Measurements from ENCODE around the gene A3GALT2. TPM values are rescaled to one million over a fixed set of nuclear protein-coding genes. Genes with fewer than 3 reads are reported as not detected.

A3GALT2 gene
- polyA plus RNA-seq, 1 experiment: not detected

- ChIA-PET POLR2A (no interaction called here), CTCF (interaction anchor here (0.7 to 1.2 kb wide), 2 partner anchors 150 to 312 kb away, joined by 3 read pairs; no protein-coding TSS in a partner anchor)
- no peak overlapping the region for H3K4me3 ChIP-seq (ENCODE audit: low read depth, low read length)
- H3K27me3 ChIP-seq (ENCODE audit: control insufficient read depth, insufficient read depth, low read length): no peaks in the 10 kb centered on the region
- no peak for DNase-seq (ENCODE audit: low read depth)
- no peak for TF ChIP-seq CTCF (IDR thresholded peaks at IDR 0.05; ENCODE audit: insufficient read depth, low read depth, low read length)
- peaks cover 34% of the 10 kb centered on the region for H3K36me3 ChIP-seq (ENCODE audit: control insufficient read depth, insufficient read depth, low read length)
Measured at GRCh38 chr1:33321178-33321577, 280 bp upstream of the A3GALT2 start.

GRCh38 chr1:33319949-33320618 is 814 bp downstream of the A3GALT2 start:
- Histone ChIP-seq H3K36me3 (ENCODE audit: control insufficient read depth, insufficient read depth, low read length) (peaks cover 27% of the 10 kb centered on the region), H3K27me3 (ENCODE audit: control insufficient read depth, insufficient read depth, low read length) (no peaks in the 10 kb centered on the region), H3K4me3 (ENCODE audit: low read depth, low read length) (no peak overlapping the region)
- ChIA-PET POLR2A (no interaction called here), CTCF (interaction anchor here (0.9 to 1.5 kb wide), 6 partner anchors 19 to 136 kb away, joined by 3 to 7 read pairs (median 4); no protein-coding TSS in a partner anchor)
- no peak for DNase-seq (ENCODE audit: low read depth)
- TF ChIP-seq CTCF (IDR thresholded peaks at IDR 0.05; ENCODE audit: insufficient read depth, low read depth, low read length): no peak

GRCh38 chr1:33319186-33319948 is 1.5 kb downstream of the A3GALT2 start:
- TF ChIP-seq CTCF (IDR thresholded peaks at IDR 0.05; ENCODE audit: insufficient read depth, low read depth, low read length): no peak
- ChIA-PET CTCF (interaction anchor here (1.0 to 1.5 kb wide), 3 partner anchors 24 to 50 kb away, joined by 3 to 7 read pairs (median 4); no protein-coding TSS in a partner anchor), POLR2A (no interaction called here)
- no peak overlapping the region for H3K4me3 ChIP-seq (ENCODE audit: low read depth, low read length)
- H3K36me3 ChIP-seq (ENCODE audit: control insufficient read depth, insufficient read depth, low read length): peaks cover 20% of the 10 kb centered on the region
- DNase-seq (ENCODE audit: low read depth): no peak
- H3K27me3 ChIP-seq (ENCODE audit: control insufficient read depth, insufficient read depth, low read length): no peaks in the 10 kb centered on the region

GRCh38 chr1:33317946-33318345 is 3.0 kb downstream of the A3GALT2 start:
- no peak for DNase-seq (ENCODE audit: low read depth)
- ChIA-PET POLR2A (no interaction called here), CTCF (interaction anchor here (1.4 kb wide), 1 partner anchor 46 kb away, joined by 3 read pairs; no protein-coding TSS in a partner anchor)
- no peak for TF ChIP-seq CTCF (IDR thresholded peaks at IDR 0.05; ENCODE audit: insufficient read depth, low read depth, low read length)
- Histone ChIP-seq H3K4me3 (ENCODE audit: low read depth, low read length) (no peak overlapping the region), H3K27me3 (ENCODE audit: control insufficient read depth, insufficient read depth, low read length) (no peaks in the 10 kb centered on the region), H3K36me3 (ENCODE audit: control insufficient read depth, insufficient read depth, low read length) (peaks cover 6% of the 10 kb centered on the region)

- H3K4me3 ChIP-seq (ENCODE audit: low read depth, low read length): no peak overlapping the region
- ChIA-PET CTCF (interaction anchor here (1.1 to 1.4 kb wide), 3 partner anchors 19 to 47 kb away, joined by 3 to 7 read pairs (median 3); no protein-coding TSS in a partner anchor), POLR2A (no interaction called here)
- no peak for TF ChIP-seq CTCF (IDR thresholded peaks at IDR 0.05; ENCODE audit: insufficient read depth, low read depth, low read length)
- DNase-seq (ENCODE audit: low read depth): no peak
- H3K36me3 ChIP-seq (ENCODE audit: control insufficient read depth, insufficient read depth, low read length): 0 out of 2 replicates have a peak, but pooled peaks cover 2% of the 10 kb centered on the region
- no peaks in the 10 kb centered on the region; the same call in 1 of the 2 replicates for H3K27me3 ChIP-seq (ENCODE audit: control insufficient read depth, insufficient read depth, low read length)
Measured at GRCh38 chr1:33317354-33317753, 3.5 kb downstream of the A3GALT2 start.
